OCI-LY3 (cell line): Measurements from ENCODE around the gene CAVIN1.

Experiments
- H2AFZ ChIP-seq: fragments of 200-600, 300-600 bp; shearing (Covaris generic); 2 replicates; pipeline ENCODE4 v1.6.0; 2014; ENCODE audit warnings: antibody characterized with exemption, low read depth, low read length
- H3K27ac ChIP-seq: fragments of 200-600, 300-600 bp; sonication (generic); 2 replicates; pipeline ENCODE4 v1.5.1; 2014; ENCODE audit warnings: mild to moderate bottlenecking, low read length, moderate library complexity, mixed read lengths
- H3K27me3 ChIP-seq: fragments of 200-600, 300-600 bp; sonication (generic); 2 replicates; pipeline ENCODE4 v1.6.1; 2014; ENCODE audit warnings: low read depth, low read length, mixed read lengths
- H3K36me3 ChIP-seq: fragments of 200-600, 300-600 bp; sonication (generic); replicated peaks from 2 replicates; pipeline ENCODE3; 2014; ENCODE audit warnings: low read depth, low read length, mixed read lengths
- H3K4me1 ChIP-seq: fragments of 300-600, 200-600 bp; sonication (generic); 2 replicates; pipeline ENCODE4 v1.6.1; 2014; ENCODE audit warnings: low read length, mixed read lengths
- H3K4me2 ChIP-seq: fragments of 200-600, 300-600 bp; sonication (generic); 2 replicates; pipeline ENCODE4 v1.6.1; 2014; ENCODE audit warnings: low read length, mixed read lengths
- H3K4me3 ChIP-seq: fragments of 300-600, 200-600 bp; sonication (generic); 2 replicates; pipeline ENCODE4 v1.5.1; 2014; ENCODE audit warnings: antibody characterized with exemption, mild to moderate bottlenecking, low read length, moderate library complexity
- H3K79me2 ChIP-seq: fragments of 300-600, 200-600 bp; shearing (Covaris generic); 2 replicates; pipeline ENCODE4 v1.6.1; 2014; ENCODE audit warnings: mild to moderate bottlenecking, low read length, mixed read lengths
- H3K9ac ChIP-seq: fragments of 300-600, 200-600 bp; shearing (Covaris generic); 2 replicates; pipeline ENCODE4 v1.6.0; 2014; ENCODE audit warnings: mild to moderate bottlenecking, low read length, moderate library complexity
- H3K9me3 ChIP-seq: fragments of 200-600, 300-600 bp; shearing (Covaris generic); 2 replicates; pipeline ENCODE4 v1.6.1; 2014; ENCODE audit warnings: low read length, mixed read lengths; ENCODE audit not compliant: insufficient read depth
- H4K20me1 ChIP-seq: fragments of 200-600, 300-600 bp; sonication (generic); 2 replicates; pipeline ENCODE4 v1.6.1; 2016; ENCODE audit warnings: low read length, mixed read lengths; ENCODE audit not compliant: insufficient read depth
- EZH2phosphoT487 ChIP-seq: fragments of 200-600 bp; shearing (Covaris generic); IDR thresholded peaks from 2 replicates; pipeline ENCODE4 v1.6.1; 2018; ENCODE audit warnings: antibody characterized with exemption, mixed run types, low read depth
- TF ChIP-seq, protein P1 (sequence below): fragments of 200-600, 300-600 bp; sonication (generic); IDR thresholded peaks from 2 replicates; pipeline ENCODE4 v1.5.1; 2014; ENCODE audit warnings: antibody characterized with exemption, low read length, low read depth

The CAVIN1 gene

DNA sequence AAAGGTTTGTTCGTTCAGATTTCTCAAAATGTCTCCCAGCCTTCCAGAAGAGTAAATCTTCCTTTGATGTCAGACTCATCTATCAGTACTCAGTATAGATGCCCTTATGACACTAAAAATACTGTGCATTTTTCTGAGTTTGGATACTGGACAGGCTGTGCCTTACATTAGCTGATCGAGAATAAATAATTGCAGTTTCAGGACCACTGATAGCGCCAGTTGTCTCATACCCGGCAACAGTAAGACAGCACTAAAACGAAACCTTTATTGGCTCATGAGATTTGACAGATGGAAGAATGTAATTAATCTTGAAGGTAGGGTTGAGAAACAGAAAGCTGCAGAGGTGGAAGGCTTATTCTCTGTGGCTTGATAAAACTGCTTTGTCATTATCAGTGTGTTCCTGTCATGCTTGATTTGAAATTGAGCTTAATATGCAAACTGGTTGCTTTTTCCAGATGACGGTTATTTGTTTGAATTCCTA, 36.8 kb upstream of the CAVIN1 start:
- Histone ChIP-seq H3K36me3 (peaks cover 18% of the 10 kb centered on the region), H2AFZ (no peak overlapping the region), H3K4me1 (peaks cover 42% of the 10 kb centered on the region), H3K79me2 (peaks cover 31% of the 10 kb centered on the region), H3K27ac (peak overlapping the region; percentile 92), H3K27me3 (no peaks in the 10 kb centered on the region), H3K4me3 (peak overlapping the region; percentile 90), H3K9me3 (no peaks in the 10 kb centered on the region), H3K4me2 (peak overlapping the region; percentile 84), H3K9ac (peak overlapping the region; percentile 89), H4K20me1 (peaks cover 16% of the 10 kb centered on the region)
- TF ChIP-seq, protein P1, sequence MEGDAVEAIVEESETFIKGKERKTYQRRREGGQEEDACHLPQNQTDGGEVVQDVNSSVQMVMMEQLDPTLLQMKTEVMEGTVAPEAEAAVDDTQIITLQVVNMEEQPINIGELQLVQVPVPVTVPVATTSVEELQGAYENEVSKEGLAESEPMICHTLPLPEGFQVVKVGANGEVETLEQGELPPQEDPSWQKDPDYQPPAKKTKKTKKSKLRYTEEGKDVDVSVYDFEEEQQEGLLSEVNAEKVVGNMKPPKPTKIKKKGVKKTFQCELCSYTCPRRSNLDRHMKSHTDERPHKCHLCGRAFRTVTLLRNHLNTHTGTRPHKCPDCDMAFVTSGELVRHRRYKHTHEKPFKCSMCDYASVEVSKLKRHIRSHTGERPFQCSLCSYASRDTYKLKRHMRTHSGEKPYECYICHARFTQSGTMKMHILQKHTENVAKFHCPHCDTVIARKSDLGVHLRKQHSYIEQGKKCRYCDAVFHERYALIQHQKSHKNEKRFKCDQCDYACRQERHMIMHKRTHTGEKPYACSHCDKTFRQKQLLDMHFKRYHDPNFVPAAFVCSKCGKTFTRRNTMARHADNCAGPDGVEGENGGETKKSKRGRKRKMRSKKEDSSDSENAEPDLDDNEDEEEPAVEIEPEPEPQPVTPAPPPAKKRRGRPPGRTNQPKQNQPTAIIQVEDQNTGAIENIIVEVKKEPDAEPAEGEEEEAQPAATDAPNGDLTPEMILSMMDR: no peak
- no peak for TF ChIP-seq EZH2phosphoT487

DNA sequence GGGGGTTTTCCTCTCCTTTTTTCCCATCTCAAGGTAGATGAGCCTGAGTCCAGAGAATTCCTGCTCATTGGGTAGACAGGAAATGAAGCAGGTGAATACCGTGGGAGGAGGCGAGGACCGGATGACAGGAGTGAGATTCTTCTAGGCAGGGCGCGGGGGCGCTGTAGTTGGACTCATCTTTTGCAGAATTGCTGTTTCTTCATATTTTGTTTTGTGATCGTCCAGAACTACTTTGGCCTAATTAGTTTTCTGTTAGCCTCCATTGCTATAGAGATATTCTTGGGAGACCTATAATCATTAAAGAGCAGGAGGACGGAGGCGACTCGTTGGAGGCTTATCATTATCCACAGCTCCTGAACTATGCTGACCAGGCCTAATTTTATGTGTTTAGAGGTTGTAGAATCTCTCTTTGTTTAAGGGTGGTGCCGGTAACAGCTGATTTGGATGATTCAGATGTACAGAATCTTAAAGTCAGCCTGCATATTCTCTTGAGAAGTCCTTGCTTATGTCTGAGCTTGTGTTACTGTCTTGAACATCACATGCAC, 36.3 kb upstream of the CAVIN1 start:
- H3K4me3 ChIP-seq: peak overlapping the region; percentile 90
- peaks cover 46% of the 10 kb centered on the region for H3K4me1 ChIP-seq
- H3K27ac ChIP-seq: peak overlapping the region; percentile 92

DNA sequence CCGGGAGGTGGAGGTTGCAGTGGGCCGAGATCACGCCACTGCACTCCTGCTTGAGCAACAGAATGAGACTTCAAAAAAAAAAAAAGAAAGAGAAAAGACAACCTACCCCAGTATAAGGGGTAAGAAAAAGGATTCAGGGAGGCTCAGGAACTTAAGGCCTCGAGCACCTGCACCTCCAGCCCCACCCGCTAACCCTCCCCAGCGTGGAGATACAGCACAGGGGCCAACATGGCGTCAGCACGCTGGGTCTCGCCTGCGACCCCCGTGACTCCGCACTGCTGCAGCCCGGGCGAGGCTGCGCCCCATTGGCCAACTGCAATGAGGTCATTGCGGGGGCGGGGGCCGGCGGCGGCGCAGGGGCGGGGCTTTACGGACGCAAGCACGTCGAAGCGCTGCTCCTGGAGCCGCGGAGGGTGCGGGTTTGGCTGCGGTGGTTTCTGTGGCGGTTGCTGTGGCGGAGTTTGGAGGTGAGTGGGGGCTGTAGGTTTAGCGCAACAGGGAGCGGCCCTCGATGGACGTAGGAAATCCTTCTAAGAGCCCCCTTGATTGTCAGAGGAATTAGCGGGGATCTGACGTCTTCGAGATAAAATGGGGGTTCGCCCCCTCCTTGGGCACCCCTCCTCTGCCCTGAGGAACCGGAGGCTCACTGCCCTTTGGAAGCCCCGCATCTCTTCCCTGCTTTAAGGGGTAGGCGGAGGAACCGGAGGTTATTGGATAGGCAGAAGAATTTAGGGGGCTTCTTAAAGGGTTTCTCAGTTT, 35.6 kb upstream of the CAVIN1 start, which contains the start of gene ATP6V0A1:
Gene ATP6V0A1 (plus strand): TSS at position 382 of the 759 bp plus-strand sequence. CDS start 2,017 bp downstream, outside the sequence.
- H3K9me3 ChIP-seq: no peaks in the 10 kb centered on the region
- no peak within 1 kb of the TSS for H2AFZ ChIP-seq
- peaks cover 16% of the 10 kb centered on the region for H4K20me1 ChIP-seq
- peaks cover 15% of the 10 kb centered on the region for H3K36me3 ChIP-seq
- peak within 1 kb of the TSS; percentile 90 for H3K4me3 ChIP-seq
- peak within 1 kb of the TSS; percentile 89 for H3K9ac ChIP-seq
- H3K4me2 ChIP-seq: peak within 1 kb of the TSS; percentile 85
- peak within 1 kb of the TSS; percentile 92 for H3K27ac ChIP-seq
- H3K4me1 ChIP-seq: peaks cover 53% of the 10 kb centered on the region
- H3K79me2 ChIP-seq: peaks cover 31% of the 10 kb centered on the region
- no peak for TF ChIP-seq EZH2phosphoT487
- TF ChIP-seq, protein P1: no peak
- no peaks in the 10 kb centered on the region for H3K27me3 ChIP-seq

More for the DNA sequence above, 36.3 kb upstream of the CAVIN1 start:
- H3K9me3 ChIP-seq: no peaks in the 10 kb centered on the region
- peak overlapping the region; percentile 89 for H3K9ac ChIP-seq
- peaks cover 31% of the 10 kb centered on the region for H3K79me2 ChIP-seq
- no peaks in the 10 kb centered on the region for H3K27me3 ChIP-seq
- peaks cover 16% of the 10 kb centered on the region for H4K20me1 ChIP-seq
- TF ChIP-seq, protein P1: peak; percentile 70
- no peak for TF ChIP-seq EZH2phosphoT487
- H3K36me3 ChIP-seq: peaks cover 18% of the 10 kb centered on the region
- H2AFZ ChIP-seq: no peak overlapping the region
- H3K4me2 ChIP-seq: peak overlapping the region; percentile 84

DNA sequence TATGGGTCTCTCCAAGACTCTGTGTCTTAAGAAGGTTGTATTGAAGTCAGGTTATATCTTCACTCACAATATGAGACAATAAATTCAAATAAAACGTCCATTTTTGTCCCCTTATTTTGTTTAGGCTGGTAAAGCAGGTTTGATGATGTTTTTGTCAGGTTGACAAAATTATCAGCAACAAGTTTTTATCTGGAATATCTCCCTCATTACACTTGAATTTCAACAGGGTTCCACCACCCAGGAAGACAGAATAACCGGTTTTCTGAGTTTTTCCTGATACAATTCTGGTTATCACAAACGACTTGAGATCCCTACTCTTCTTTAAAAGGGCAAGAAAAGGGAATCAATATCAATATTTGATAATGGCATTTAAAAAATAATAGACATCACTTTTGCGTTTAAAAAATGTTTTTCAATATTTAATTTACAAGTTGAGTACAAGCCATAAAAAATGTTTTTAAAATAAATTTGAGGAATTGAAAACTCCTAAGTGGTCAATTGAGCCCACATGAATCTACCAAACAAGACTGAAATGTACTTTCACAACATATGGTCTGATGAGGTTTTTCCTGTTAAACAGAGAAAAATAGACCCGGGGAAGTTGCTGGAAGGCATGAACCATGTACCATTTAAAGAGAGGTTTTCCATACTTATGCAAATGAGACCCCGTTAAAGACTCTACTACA, 34.2 kb upstream of the CAVIN1 start:
- Histone ChIP-seq H3K27ac (peak overlapping the region; percentile 92), H3K79me2 (peaks cover 31% of the 10 kb centered on the region), H3K4me1 (peaks cover 66% of the 10 kb centered on the region), H4K20me1 (peaks cover 16% of the 10 kb centered on the region), H3K9me3 (no peaks in the 10 kb centered on the region), H2AFZ (no peak overlapping the region), H3K4me3 (peak overlapping the region; percentile 90), H3K27me3 (no peaks in the 10 kb centered on the region), H3K9ac (peak overlapping the region; percentile 58), H3K4me2 (peak overlapping the region; percentile 85), H3K36me3 (peaks cover 9% of the 10 kb centered on the region)
- no peak for TF ChIP-seq EZH2phosphoT487
- TF ChIP-seq, protein P1: no peak
